Glomerular endothelial cell (primary cell): ENCODE data around the gene LHFPL3. TPM values are rescaled to one million over a fixed set of nuclear protein-coding genes. Genes with fewer than 3 reads are reported as not detected.

Source experiments
- DNase-seq: peaks from one replicate; pipeline ENCODE4 v3.0.0-alpha.2; 2011; ENCODE audit warnings: low read depth, low spot score; ENCODE audit errors: extremely low read depth
- total RNA-seq: library from RNA; depleted of rRNA; stranded (reverse); fragments of >200 nt; gene quantifications from 2 replicates; pipeline ENCODE4 v1.2.3, GENCODE V29; 2015

LHFPL3 gene
- total RNA-seq, 1 donor from 2014 or later: not detected

DNA sequence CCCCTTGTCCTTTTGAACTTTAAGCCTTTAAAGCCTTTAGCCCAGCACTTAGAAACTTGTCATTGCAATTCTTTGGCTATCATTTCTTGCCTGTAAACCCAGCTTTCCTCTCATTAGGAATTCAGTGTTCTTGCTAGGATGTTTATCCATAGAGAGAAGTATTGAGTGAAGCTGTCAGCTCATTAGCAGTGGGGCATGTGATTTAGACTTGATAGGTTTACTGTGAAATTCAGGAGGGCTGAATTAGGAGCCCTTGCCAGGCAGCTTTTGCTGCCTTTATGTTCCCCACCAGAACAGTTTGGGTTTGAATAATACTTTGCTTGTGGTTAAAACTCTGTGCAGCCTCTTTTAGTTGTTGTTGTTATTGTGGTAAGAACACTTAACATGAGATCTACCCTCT lies 39.5 kb downstream of the LHFPL3 start:
- no peak for DNase-seq

DNA sequence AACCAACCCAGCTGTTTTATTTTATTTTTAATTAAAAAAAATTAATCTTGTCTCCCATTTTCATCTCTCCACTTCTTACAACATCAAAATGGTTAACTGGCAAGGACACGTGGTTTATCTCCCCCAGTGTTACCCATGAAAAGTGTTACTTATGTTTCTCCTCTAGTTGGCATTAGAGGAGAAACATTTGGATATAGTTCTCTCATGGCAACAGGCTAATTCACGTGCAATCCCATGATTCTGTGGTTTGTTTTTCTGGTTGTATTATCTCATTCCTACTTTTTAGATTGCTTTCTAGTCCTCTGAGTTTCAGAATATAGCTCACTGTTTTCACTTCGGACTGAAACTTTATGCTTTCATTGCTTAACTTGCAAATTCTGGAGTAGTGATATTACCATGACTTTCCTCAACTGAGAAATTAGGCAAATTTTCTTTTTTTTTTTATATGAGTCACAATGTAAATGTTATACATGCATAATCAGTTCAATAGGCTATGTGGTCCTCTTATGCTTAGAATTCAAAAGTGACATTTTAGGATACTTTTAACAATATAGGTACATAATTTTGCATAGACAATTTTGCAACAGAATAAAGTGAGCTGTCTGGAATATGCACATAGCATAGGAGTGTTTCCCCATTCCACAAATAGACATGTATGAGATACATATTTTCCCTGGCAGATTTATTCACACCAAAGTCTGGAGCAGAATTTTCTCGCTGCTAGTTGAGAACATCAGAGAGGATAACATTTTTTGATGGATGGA lies 43.0 kb downstream of the LHFPL3 start:
- DNase-seq: no peak

DNA sequence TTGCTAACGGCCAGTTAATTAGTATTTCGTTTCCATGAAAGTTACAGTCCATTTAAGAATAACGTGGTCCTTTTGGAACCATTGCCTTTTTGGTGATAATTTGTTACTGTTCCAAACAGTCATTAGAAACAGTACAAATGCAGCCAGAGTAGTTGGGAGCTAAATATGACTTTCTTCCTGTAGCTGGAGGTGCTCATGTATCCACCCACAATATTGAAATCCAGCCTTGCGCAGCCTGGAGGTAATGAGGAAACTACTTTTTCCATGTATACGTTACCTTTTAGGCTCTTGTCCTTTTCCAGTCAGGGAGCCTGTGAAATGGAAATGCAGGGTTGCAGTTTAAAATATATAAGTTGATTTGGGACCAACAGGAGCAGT lies 43.6 kb downstream of the LHFPL3 start:
- DNase-seq: no peak

DNA sequence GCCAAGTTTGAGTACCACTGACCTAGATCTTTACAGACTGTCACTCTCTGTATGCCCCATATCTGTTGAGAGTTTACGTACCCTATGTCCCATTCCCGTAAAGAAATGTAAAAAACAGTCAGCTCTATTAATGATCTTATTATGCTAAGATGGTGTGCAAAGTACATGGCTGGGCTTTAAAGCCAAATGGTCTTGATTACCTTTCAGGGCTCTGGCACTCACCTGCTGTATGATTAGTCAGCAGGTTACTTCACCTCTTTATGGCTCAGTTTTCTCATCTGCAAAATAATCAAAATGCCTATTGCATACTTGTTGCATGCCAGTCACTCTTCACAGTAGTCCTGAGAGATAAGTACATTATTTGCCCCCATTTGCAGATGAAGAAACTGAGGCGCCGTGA lies 54.2 kb downstream of the LHFPL3 start:
- DNase-seq: no peak

DNA sequence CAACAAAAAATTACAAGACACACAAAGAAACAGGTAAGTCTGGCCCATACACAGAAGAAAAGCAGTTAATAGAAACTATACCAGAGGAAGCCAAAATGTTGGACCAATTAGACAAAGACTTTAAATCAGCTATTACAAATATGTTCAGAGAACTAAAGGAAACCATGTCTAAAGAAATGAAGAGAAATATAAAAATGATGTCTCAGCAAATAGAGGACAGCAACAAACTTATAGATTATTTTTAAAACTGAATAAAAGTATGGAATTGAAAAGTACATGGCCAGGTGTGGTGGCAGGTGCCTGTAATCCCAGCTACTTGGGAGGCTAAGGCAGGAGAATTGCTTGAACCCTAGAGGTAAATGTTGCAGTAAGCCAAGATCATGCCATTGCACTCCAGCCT lies 58.5 kb downstream of the LHFPL3 start:
- no peak for DNase-seq

DNA sequence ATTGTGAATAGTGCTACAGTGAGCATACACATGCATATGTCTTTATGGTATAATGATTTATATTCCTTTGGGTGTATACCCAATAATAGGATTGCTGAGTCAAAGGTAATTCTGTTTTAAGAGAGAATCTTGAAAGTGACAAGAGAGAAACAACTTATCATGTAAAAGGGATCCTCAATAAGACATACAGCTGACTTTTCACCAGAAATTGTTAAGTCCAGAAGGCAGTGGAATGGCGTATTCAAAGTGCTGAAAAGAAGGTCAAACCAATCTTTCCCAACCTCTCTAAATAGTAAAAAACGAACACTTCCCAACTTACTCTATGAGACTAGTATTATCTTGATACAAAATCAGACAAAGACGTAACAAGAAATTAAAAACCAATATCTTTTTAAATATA lies 59.8 kb downstream of the LHFPL3 start:
- no peak for DNase-seq

DNA sequence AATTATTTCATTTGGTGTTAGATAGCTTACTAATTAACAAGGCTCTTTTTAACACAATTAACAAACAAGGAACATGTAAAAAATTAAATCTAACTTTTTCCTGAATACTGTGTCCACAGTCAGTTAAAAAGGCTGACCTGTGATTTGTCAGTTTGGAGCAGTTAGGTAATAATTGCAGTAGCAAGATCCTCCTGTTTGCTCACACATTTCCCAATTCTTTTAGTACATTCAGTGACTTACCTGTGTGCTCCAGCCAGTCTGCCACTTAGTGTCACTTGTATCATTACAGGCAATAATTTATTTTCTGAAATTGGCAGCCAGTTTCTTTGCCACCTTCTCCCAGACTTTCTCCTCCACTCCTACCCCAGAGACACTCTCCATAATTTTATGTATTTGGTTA lies 66.8 kb downstream of the LHFPL3 start:
- no peak for DNase-seq

DNA sequence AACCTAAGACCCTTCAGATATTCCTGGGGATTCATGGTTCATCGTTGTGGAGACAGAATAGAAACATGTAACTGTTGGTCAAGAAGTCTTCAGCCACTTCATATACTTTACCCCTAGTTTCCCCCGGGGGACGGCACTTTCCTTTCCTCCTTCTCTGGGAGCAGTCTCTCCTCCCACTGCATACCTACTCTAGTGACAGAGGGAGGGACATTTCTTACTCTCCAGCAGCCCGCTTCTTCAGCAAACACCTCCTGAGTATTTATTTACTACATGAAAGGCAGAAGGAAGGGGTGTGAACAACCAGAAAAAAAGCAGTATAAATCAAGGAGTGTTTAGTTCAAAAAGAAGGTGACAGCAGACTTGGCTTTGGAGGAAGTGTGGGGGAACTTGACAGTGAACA lies 69.0 kb downstream of the LHFPL3 start:
- DNase-seq: no peak

DNA sequence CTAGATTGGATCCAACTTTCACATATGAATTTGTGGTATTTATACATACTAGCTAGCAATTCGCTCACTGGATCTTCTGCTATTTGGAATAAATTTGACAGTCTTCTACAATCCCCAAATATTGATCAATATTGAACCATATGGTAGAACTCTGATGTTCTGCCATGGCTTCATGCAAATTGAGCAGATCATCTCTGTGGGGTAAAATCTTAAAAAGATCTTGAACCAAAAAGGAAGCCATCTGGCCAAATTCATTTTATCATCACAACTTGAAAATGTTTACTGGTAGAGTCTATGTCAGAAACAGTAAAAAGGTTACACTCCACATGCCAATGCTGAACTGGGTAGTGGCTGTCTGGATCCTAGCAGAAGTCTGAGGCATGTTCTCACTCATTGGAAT lies 80.0 kb downstream of the LHFPL3 start:
- no peak for DNase-seq

DNA sequence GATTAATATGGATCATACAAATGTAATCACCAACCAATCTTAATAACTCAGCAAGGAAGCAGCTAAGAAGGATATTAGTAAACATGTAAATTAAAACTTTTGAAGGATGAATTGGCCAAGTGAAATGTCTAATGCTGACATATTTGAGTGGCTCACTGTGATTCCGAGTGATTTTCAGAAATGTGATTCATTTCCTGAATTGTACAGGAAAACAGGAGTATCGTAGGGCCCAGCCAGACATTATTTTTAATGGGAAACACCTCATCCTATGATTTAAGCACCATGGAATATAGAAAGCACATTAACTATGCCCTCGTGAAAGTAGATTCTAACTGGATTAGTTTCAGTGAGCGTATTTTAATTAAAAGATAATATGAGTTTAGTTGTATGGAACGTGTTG lies 82.3 kb downstream of the LHFPL3 start:
- DNase-seq: no peak

DNA sequence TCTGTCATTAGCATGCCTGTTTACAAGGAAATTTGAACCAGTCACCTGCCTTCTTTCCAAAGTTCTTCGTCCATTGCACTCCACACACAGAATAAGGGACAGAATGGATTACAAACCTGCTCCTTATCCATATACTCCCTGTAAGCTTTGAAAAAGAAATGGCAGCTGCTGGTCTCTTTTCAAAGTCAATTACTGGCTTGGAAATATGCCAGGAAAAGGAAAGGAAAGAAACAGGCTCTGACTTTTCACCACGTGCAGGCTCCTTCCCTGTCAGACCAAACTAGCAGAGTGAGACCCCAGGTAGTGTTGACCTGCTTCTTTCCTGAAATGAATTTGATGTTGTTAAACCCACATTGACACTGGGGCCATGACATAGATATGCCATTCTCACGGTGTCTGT lies 84.5 kb downstream of the LHFPL3 start:
- no peak for DNase-seq

DNA sequence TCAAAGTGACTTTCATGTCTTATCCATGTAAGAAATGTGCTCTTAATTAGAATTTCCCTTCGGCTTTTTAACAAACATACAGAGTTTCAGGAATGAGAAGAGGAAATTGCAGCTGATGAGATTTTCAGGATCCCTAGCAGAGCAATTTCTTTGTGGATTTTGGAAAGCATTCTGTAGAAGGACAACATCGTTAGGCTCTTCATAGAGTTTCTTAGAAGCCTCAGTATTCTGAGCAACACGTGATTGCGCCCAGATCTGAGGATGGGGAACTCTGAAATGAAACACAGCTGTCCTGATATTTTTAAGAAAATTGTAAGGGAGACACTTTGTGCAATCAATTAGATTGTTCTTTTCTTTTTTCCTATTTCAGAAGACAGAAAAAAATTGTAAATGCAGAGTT lies 85.8 kb downstream of the LHFPL3 start:
- no peak for DNase-seq

DNA sequence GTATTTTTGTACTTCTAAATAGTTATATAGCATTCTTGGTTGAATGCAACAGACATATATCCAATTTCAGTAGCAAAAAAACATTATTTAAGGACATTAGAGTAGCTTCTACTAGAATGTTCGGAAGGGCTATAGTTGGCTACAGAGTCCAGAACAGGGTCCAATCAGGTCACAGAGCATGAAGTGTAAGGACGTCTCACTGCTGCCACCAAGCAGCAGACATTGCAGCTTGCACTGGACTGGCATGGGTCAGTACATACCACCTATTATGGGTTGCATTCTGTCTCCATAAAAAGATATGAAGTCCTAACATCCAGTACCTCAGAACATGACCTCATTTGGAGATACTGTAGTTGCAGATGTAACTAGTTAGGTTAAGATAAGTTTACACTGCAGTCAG lies 87.3 kb downstream of the LHFPL3 start:
- DNase-seq: no peak

DNA sequence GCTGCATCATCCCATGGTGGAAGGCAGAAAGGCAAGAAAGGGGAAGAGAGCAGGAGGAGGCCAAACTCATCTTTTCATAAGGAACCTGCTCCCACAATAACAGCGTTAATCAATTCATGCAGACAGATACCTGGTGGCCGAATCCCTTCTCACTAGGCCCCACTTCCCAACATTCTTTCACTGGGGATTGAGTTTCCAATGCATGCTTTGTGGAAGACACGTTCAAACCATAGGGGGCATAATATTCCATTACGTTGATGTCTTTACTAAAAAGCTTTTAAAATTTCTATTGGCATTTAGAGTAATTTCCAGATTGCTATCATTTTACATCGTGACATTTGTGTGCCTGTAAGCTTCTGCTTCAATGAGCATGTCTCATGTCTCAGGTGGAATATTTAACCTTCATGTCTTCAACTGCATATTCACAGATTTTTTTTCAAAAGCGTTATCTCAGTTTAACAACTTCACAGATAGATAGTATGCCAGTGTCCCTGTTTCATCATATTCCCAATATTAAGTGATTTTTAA lies 88.5 kb downstream of the LHFPL3 start:
- DNase-seq: no peak

DNA sequence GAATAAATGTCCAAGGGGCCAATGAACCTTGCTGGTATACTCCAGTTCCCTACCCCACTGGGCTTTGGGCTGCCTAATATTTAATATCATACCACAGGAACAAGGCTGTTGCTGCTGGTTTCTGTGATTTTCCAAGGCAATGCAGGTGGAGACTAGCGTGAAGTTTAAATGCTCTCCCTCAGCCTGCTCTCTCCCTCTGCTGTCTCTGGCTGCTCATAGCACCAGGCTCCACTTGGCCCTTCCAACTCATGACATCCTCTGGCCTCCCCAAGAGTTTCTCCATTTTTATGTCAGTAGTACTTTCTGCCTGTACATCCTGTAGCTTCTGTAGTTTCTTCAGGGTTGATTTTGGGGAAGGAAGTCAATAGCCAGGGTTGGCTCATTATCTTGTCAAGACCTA lies 103.5 kb downstream of the LHFPL3 start:
- no peak for DNase-seq

DNA sequence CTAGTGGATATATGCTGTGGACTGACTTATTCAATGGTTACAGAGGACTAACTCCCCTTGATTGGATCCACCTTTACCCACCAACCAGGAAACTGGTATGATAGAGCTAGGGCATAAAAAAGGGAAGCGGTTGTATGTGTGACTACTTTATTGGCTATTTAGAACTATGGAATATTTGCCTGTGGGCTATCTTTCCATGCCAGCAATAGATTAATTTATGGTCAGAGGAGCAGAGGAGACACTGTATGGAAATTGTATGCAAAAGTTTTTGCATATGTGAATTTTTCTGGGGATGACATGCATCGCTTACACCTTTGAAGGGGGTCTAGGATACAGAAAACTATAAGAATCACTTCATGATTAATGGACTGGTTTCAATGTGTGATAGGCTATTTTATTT lies 105.7 kb downstream of the LHFPL3 start:
- no peak for DNase-seq

DNA sequence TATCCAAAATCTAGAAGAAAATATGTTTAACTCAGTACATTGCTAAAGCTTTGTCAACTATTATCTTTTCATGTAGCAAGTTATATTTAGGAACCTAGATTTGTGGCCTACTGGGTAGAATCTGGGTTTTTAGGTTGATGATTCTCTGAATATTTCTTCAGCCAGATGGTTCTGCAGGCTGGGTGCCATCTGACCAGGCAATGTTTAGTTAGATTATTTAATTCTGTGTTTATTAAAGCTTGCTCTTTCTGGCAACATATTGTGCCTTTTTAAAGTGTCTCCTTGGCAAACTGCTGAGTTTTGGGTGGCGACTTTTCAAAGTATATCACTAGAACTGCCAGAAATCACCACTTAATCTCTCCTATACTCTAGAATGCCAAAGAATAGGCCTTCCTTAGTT lies 114.1 kb downstream of the LHFPL3 start:
- no peak for DNase-seq

DNA sequence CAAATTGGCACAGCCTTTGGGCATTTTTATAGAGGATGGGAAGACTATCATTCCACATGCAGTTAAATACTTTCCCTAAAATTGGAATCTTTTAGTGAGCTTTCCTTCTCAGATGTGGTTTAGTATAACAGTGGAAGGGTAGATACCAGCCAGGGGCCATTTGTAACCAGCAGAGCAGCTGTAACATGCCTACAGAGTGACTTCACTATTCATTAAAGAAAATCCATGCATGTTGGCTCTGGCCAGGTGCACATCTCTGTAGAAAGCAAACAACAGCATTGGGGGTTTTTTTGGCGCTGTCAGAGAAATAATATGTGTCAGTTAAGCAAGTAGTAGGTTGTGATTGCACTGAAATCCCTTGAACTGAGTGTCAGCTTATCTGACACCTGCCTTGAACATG lies 115.6 kb downstream of the LHFPL3 start:
- no peak for DNase-seq

DNA sequence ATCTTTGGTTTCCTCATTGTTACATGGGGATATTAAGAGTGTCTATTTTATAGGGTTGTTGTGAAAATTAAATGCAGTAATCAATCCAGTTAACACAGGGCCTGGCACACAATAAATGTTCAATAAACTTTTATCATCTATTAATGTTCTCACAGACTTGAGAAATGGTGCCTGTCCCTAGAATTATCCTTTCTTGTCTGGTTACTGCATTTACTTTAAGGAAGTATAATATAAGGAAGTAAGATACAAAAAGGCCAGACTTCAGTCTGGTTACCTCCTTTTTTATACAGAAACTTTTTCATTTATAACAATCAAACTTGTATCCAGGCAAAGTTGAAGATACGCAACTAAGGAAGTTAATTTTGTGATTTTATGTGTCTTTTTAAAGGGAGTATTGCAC lies 117.0 kb downstream of the LHFPL3 start:
- DNase-seq: no peak

DNA sequence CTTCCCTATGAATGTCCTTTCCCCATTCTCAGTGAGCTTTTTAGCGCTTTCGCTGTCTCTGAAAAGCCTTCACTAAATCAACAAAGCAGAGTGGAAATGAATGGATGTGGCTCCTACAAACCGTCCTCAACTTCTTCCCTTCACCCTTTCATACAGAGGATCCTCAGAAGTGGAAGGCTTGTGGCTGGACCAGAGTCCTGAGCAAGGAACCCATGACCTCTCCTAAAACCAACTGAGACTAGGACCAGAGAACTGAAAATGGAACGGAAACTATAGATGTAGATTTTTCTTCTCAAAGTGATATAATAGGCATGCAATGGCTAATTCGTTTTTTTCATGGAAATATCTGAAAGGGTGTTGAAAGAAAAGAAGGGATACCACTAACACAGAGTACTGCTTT lies 122.5 kb downstream of the LHFPL3 start:
- no peak for DNase-seq

DNA sequence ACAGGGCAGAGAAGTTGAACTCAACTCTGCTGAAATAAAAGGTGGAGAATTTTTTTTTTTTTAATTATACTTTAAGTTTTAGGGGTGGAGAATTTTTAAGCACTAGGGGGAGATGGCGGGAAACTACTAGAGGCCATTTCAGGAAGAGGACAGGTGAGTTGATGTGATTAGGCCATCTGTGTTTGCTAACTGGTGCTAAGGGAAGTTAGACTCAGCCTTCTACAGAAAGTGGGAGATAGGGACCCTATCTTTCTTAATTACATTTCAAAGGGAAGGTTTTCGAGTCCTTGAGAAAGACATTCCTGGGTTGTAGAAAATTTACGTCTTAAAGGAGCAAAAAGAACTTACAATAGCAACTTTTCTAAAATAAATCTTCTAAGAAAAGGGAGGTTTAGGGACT lies 124.8 kb downstream of the LHFPL3 start:
- no peak for DNase-seq

DNA sequence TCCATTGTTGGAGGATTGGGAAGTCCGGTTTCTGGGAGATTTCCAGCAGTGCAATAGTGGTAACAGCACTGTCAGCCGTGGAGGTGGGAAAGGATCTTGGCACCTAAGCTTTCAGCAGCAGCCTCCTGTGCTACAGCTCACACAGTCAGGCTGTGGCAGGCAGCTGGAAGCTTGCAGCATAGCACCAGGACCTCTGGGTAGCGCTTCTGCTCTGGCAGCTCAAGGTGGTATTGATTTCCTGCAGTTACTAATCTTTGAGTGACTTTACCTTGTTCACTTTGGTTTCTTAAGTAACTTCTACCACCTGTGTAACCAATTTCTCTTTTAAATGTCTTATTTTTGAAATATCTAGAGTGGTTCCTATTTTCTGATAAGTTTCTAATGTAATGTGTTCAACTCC lies 130.5 kb downstream of the LHFPL3 start:
- no peak for DNase-seq
